Esophagus squamous epithelium (tissue), 4 donors: ENCODE data around the gene KLK13.

ENCODE experiments used
- CTCF ChIP-seq, 6 experiments: fragments of 450-650 bp in 4 of 6; fragments of 200-600 bp in 2 of 6; sonication (generic) in 2 of 6; IDR thresholded peaks; one replicate each; pipeline ENCODE4 v1.5.1; 2016 to 2019; ENCODE audit warnings: antibody characterized with exemption in 6 of 6, mild to moderate bottlenecking in 4 of 6, moderate library complexity in 4 of 6
- POLR2A ChIP-seq, 4 donors: fragments of 450-650 bp; IDR thresholded peaks; one replicate each; pipeline ENCODE4 v1.6.1; 2017; ENCODE audit warnings: antibody characterized with exemption in 4 of 4, mild to moderate bottlenecking in 4 of 4, moderate library complexity in 3 of 4

- TF ChIP-seq CTCF (IDR thresholded peaks at IDR 0.05) (no peak), POLR2A (IDR thresholded peaks at IDR 0.05) (no peak)
These were observed 40.0 kb downstream of the KLK13 start for GRCh38 chr19:51024924-51025323.
